Adipose tissue (tissue), 3 donors: ENCODE results near the gene GIPC2. TPM values are rescaled to one million over a fixed set of nuclear protein-coding genes. Genes with fewer than 3 reads are reported as not detected.
"Not testable (repeated sequence)": the region's sequence is repeated elsewhere in the genome, so short reads cannot be mapped to it uniquely, and the experiment has no call there.

Experiments used
- H3K27ac ChIP-seq: one replicate; pipeline ENCODE4 v1.5.1; 2013; ENCODE audit warnings: low read depth, low read length
- WGBS, 3 donors: extraction: QIAGEN DNeasy Blood & Tissue Kit; methylation state at CpG; one replicate each; pipeline ENCODE4 v1.1.7; 2013; 5-methylcytosine and 5-hydroxymethylcytosine counted together
- polyA plus RNA-seq, 3 donors: library from polyadenylated mRNA; stranded (reverse); fragments of 200-250 nt; gene quantifications; one replicate each; pipeline ENCODE4 v1.2.3, GENCODE V29; 2013
- donor health status: healthy with polysubstance abuse.
- donor health status: Bipolar disorder and iron deficiency.
- donor health status: healthy.

The GIPC2 gene, protein sequence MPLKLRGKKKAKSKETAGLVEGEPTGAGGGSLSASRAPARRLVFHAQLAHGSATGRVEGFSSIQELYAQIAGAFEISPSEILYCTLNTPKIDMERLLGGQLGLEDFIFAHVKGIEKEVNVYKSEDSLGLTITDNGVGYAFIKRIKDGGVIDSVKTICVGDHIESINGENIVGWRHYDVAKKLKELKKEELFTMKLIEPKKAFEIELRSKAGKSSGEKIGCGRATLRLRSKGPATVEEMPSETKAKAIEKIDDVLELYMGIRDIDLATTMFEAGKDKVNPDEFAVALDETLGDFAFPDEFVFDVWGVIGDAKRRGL
- 10 to 100 TPM in 1 of 3 donors, 1 to 10 TPM in 2; 2.2 to 11.8 (median 3.0) TPM for polyA plus RNA-seq

DNA sequence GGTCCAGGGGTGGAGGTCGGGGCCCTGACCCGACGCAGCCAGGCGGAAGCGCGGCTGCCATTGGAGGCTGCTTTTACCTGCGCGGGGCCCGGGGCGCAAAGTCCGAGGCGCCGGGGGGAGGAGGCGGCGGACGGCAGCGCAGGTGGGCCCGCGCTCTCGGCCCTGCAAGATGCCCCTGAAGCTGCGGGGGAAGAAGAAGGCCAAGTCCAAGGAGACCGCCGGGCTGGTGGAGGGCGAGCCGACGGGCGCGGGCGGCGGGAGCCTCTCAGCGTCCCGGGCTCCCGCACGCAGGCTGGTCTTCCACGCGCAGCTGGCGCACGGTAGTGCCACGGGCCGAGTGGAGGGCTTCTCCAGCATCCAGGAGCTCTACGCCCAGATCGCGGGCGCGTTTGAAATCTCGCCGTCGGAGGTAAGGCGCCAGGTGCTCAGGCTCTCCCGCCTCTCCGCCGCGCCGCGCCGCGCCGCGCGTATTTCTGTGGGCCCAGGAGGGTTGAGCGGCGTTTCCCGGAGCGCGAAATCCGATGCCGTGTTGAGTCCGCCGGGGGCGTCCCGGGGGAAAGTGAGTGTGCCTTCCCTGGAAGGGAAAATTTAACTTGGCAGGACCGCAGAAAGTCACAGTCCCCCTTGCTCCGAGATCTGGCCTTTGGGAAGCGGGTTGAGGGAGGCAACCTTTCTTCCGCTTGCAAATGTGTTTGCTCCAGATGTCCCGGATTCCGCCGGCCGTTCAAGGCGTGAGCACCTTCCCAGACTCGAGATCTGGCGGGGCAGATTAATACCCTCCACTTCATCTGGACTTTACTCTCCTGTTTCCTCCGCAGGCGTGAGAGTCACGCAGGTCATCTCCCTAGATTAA lies at the start of gene GIPC2:
Gene GIPC2 (plus strand): TSS at position 41 of the 853 bp plus-strand sequence. CDS start 129 bp downstream, at position 170.
- WGBS, 3 donors, result 1 to 2% (median 2%) methylated on average over 80 to 85 of the region's 85 CpGs
- no peak within 1 kb of the TSS for H3K27ac ChIP-seq

DNA sequence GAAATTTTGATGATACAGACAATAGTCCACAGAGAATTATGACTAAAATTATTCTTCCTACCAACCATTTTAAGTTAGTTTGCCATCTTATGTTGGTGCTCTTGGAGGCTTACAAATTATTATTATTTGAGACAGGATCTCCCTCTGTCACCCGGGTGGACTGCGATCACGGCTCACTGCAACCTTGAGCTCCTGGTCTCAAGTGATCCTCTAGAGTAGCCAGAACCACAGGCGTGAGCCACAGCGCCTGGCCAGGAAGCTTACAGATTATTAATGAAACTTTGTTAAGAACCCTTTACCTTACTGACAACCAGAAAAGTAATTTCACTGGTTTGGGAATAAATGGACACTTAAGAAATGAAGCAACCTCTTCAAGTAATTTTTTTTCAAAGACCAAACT lies 49.0 kb upstream of the GIPC2 start:
- 53 to 95% (median 92%) methylated on average over 5 of the region's 5 CpGs for WGBS, 3 donors

DNA sequence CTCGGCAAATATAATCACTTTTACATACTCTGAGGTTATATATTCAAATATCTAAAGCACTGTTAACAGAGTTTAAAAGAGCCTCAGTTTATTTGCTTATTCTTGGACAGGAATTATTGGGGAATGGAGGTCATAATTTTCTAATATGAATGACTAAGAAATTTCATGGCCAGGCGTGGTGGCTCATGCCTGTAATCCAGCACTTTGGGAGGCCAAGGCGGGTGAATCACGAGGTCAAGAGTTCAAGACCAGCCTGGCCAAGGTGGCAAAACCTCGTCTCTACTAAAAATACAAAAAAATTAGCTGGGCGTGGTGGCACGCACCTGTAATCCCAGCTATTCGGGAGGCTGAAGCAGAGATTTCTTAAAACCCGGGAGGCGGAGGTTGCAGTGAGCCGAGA lies 45.2 kb upstream of the GIPC2 start:
- not testable (repeated sequence) for H3K27ac ChIP-seq
- 92 to 94% (median 92%) methylated on average over 11 of the region's 11 CpGs for WGBS, 3 donors

More for the DNA sequence above, 49.0 kb upstream of the GIPC2 start:
- H3K27ac ChIP-seq, result no peak overlapping the region

DNA sequence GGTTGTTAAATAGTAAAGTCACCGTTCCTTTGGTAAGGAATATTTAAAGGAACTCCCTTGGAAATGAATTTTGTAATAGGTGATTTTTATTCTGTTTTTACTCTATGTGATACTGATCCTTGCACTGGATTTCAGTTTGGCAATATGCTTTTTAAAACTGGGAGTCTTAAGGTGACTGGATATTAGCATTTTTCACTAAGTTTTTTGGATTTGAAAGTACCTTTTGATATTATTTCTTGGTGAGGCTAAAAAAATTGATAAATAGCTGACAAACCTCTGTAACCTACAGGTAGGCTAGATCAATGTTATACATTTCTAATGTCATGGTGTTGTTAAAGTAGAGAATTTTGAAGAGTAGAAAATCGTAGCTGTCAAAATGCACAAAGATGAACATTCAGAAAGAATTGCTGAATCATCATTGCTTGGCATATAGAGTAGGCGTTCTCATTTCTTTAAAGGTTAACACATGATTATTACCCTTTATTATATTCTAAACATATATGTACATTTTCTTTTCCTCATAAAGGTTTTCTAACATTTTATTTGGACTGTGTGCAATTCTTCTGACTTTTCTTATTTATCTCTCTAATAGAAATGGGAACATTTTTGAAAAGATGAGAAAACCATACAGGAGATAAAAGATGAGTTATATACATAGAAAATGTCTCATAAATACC lies 42.6 kb upstream of the GIPC2 start:
- no peak overlapping the region for H3K27ac ChIP-seq
- 18 to 28% (median 25%) methylated on average over 3 of the region's 3 CpGs for WGBS, 3 donors

DNA sequence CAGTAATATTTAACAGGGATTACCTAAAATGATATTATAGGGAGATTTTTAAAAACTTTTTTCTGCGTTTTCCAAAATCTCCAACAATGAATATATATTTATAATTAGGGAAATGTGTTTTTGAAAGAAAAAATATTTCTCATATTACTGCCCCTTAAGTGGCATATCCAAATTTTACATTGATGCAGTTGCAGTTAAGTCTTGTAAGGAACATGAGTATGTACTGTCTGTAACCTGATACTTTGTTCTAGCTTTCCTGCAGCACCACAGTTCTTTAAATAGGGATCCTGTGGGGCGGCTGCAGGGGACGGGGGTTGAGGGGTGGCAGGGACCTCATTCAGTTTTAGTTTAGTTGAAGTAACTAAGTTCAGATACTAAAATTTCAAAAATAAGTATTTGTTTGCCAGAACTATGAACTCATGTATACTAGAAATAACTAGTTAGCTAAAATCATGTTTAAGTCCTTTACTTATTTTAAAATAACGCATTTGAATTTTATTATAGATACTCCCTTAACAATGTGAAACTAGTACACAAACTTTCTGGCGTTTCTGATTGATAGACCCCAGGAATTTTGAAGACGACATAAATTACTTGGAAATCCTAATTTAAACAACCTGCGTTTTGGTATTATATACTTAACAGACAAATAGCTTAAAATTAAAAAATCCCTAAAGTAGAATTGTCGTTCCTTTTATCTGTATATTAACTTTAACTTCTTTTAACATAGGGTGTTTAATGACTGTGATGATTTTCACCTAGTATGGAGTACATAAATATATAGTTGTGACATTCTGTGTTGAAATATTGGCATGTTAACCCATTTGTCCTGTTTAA lies 41.7 kb upstream of the GIPC2 start:
- WGBS, 3 donors, result 4 to 5% (median 4%) methylated on average over 8 of the region's 8 CpGs
- no peak overlapping the region for H3K27ac ChIP-seq

DNA sequence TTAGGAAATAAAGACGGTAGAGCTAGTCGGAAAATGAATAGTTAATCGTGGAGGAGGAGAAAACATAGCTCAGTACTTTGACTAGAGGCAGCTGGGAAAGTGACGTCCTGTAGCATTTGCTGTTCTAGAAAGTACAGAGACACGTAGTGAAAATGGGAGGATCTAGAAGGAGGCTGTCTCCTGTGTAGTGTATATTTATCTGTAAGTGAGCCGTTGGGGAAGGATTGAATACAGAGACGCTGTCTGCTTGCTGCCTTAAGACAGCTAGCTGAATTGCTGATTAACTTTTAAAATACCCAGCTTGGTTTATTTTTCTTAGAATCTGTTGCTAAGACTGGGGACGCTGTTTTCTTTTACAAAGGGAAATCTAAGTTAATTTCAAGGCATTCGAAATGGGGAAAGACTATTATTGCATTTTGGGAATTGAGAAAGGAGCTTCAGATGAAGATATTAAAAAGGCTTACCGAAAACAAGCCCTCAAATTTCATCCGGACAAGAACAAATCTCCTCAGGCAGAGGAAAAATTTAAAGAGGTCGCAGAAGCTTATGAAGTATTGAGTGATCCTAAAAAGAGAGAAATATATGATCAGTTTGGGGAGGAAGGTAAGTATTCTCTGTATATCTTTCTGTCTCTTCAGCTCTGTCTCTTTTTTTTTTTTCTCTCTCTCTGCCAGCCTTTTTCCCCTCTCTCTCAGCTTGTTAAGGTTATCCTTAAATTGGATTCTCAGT lies 40.9 kb upstream of the GIPC2 start, which contains the start of gene DNAJB4:
Gene DNAJB4 (plus strand): TSS at position 221 of the 729 bp plus-strand sequence. CDS start 172 bp downstream, at position 393.
- 0 to 2% (median 1%) methylated on average over 12 of the region's 12 CpGs for WGBS, 3 donors
- no peak within 1 kb of the TSS for H3K27ac ChIP-seq

DNA sequence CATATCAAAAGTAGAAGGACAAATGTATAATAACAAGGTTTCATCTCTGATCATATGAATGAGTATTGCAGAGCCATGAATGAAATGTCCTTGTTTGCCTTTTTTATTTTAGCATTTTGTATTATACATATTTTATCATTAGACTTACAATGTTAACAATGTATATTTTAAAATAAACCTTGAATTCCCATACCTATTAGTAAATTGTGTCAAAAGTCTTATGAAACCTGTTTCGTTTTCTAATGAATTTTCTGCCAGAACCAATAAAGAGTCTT lies 40.4 kb upstream of the GIPC2 start:
- no peak overlapping the region for H3K27ac ChIP-seq
- 0 to 6% (median 2%) methylated on average over 1 of the region's 1 CpG for WGBS, 3 donors

DNA sequence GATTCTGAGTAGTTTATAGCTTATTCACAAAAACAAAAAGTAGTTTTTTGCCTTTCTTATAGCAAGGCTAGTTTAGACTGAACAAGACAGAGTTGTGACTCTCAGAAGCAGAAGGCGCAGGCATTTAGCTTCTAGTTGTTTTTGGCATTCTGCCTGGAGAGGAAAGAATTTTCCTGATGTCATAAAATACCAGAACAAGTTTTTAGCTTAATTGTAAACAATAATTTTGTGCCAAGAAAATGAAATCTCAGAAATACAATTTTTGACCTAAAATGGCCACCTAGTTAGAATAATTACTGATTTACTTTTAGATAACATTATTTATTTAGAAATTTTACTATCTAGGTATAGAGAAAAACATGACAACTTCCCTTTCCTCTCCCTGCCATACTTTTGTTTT lies 40.0 kb upstream of the GIPC2 start:
- WGBS, 3 donors, result 0 to 3% (median 2%) methylated on average over 1 of the region's 1 CpG
- H3K27ac ChIP-seq, result no peak overlapping the region

DNA sequence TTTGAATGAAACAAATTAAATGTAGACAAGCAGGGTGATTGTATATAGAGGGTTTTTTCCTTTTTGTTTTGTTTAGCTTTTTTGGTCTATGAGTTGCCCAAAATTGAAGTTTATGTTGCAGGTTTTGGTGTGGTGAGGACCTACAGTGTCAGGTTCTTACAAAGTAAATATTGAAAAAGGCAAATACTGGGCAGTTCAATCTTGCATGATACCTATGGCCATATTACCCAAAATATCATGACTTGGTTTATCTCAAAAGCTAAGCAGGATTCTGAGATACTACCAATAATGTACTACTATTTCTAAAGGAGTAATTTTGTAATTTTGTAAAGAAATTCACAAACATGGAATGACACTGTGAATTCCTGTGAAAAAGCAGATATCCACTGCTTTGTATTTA lies 39.2 kb upstream of the GIPC2 start:
- H3K27ac ChIP-seq, result no peak overlapping the region

DNA sequence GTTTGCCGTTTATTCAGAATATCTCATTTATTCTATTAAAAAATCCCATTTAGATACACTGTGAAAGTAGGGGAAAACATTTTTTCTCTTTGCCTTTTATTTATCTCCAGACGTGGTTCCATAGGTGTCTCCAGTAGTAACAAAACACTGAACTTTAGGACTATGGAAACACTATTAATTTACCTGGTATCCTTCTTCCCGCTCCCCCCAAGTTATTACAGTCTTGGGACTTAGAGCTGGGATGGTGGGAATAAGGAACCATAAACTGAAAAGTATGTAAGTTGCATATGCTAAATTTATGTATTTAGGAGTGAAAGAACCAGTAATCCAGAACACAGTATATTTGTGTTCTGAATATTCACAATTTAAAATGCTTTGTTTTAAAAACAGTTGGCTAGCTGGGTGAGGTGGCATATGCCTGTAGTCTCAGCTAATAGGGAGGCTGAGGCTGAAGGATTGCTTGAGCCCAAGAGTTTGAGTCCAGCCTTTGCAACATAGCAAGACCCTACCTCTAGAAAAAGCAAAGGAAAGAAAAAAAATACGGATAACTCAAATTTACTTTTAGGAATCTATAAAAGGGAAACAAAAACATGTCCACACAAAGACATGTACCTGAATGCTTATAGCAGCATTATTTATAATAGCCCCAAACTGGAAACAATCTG lies 38.0 kb upstream of the GIPC2 start:
- H3K27ac ChIP-seq, result no peak overlapping the region
- 47 to 88% (median 84%) methylated on average over 4 of the region's 4 CpGs for WGBS, 3 donors

DNA sequence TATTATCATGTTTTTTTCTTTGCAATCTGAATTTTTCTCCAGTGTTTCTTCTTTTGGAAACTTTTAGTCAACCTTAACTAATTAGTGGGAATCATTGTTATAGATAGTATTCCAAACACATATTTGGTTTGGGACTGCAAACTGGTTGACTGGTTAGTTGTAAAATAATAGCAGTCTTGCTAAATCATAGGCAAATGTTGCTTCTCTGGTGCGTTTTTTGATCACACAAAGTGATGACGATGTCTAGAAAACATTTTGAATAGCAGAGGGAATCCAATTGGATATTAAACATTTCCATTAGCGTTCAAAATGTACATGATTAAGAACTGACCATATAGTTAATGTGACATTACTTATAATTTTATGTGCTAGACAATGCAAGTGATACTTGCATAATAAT lies 36.5 kb upstream of the GIPC2 start:
- H3K27ac ChIP-seq, result no peak overlapping the region
- WGBS, 3 donors, result 49 to 91% (median 90%) methylated on average over 3 of the region's 3 CpGs

DNA sequence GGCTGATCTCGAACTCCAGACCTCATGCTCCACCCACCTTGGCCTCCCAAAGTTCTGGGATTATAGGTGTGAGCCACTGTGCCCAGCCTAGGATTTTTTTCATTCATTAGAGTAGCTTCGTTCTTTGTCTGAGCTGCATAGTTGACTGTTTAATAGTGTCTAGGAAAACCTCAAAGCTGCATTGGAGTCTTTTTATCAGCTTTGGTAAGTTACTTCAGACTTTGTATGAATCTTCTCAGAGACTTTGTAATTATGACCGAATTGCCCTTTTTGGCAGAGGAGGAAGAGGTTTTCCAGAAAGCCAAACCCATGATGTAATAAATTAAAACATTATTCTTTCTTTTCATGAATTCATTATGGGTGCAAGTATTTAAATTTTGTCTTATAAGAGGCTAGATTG lies 35.9 kb upstream of the GIPC2 start:
- H3K27ac ChIP-seq, result no peak overlapping the region
- whole genome bisulfite sequencing, 3 donors, result 32 to 72% (median 66%) methylated on average over 3 of the region's 3 CpGs

DNA sequence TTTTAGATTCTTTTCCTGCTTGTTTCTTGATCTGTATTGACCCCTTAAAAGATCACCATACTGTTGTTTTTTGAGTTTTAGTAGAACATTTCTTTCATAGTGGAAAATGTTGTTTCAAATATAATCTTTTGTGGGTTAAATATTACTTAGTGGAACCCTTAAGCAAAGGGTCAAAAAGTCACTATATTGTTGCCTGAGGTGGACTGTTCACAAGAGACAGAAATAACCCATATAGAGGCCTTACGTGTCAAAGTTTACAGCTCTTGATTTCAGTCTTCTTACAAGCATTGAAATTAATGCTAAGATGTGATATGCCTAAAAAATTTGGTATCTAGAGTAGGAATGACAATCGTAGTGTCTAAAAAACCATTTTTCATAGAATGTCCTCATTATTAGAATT lies 34.7 kb upstream of the GIPC2 start:
- 38 to 91% (median 90%) methylated on average over 2 of the region's 2 CpGs for WGBS, 3 donors

DNA sequence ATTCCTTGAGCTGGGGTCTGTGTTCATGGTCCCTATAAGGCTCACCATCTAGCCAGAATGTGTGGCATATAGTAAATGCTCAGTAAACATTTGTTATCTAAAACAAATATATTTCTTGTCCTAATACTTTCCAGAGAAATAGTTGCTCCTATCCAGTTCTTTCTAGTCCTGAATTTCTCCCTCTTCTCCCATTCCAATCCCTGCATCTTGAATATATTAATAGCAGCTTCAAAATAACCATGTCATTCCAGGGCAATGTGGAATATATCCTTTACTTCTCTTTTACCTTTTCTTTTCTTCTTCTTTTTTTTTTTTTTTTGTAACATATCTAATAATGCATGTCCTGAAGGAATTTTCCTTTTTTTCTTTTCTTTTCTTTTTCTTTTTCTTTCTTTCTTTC lies 30.6 kb upstream of the GIPC2 start:
- H3K27ac ChIP-seq, result no peak overlapping the region

More for the DNA sequence above, 34.7 kb upstream of the GIPC2 start:
- H3K27ac ChIP-seq, result no peak overlapping the region

DNA sequence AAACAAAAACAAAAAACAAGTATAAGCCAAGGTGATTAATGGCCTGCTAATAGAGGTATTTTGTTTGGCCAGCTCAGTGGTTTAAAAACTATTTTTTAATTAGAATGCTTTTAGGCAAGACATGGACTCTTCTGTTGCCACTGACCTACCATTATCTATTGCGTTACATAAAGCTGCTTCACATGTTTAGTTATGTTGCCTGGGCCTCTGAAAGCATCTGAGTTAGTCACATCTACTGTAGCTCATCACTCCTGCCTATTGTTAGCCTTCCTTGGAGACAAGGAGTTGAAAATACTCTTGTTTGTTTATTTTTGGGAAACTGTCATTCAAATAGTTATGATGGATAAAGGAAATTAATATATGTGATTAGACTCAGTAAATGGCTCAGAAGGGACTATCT lies 26.7 kb upstream of the GIPC2 start:
- no peak overlapping the region for H3K27ac ChIP-seq
- WGBS, 3 donors, result 97 to 100% (median 100%) methylated on average over 1 of the region's 1 CpG

DNA sequence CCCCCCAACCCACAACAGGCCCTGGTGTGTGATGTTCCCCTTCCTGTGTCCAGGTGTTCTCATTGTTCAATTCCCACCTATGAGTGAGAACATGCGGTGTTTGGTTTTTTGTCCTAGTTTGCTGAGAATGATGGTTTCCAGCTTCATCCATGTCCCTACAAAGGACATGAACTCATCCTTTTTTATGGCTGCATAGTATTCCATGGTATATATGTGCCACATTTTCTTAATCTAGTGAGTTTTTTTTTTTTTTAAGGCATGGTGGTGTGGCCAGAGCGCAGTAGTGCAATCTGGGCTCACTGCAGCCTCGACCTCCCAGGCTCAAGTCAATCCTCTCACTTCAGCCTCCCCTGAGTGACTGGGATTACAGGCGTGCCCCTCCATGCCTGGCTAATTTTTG lies 24.6 kb upstream of the GIPC2 start:
- H3K27ac ChIP-seq, result not testable (repeated sequence)
- WGBS, 3 donors, result 94 to 97% (median 97%) methylated on average over 4 of the region's 4 CpGs

DNA sequence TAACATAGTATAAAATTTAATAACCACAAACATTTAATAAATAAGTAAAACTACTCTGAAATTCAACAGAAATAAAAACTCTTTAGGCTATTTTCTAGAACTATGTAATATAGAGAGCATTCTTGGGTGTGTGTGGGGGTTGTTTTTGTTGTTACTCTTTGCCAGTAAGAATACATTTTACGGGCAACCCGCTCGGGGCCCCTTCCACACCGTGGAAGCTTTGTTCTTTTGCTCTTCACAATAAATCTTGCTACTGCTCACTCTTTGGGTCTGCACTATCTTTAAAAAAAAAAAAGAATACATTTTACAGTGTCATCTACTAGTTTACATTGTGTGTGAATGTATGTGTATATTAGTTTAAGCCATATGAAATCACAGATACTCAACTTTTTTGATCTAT lies 16.0 kb upstream of the GIPC2 start:
- H3K27ac ChIP-seq, result no peak overlapping the region
- 78 to 85% (median 85%) methylated on average over 4 of the region's 4 CpGs for WGBS, 3 donors
